Transverse colon (tissue), 4 donors: Measurements from ENCODE around the gene KCTD16.

Experiments used
- POLR2A ChIP-seq: fragments of 450-650 bp; IDR thresholded peaks from one replicate; pipeline ENCODE4 v1.6.1; 2016; ENCODE audit warnings: antibody characterized with exemption, mild to moderate bottlenecking, moderate library complexity
- POLR2AphosphoS5 ChIP-seq, 3 donors: sonication (generic); formaldehyde crosslinking; IDR thresholded peaks; one replicate each; pipeline ENCODE4 v1.6.1; 2016; ENCODE audit warnings: antibody characterized with exemption in 3 of 3
- TF ChIP-seq, protein P1 (sequence below), 5 experiments: fragments of 200-600 bp in 3 of 5; fragments of 450-650 bp in 2 of 5; sonication (generic) in 3 of 5; IDR thresholded peaks; 1 replicate in 2 of 5; 2 replicates in 3 of 5; pipeline ENCODE4 v1.5.1; 2016 to 2017; ENCODE audit warnings: antibody characterized with exemption in 5 of 5, inconsistent platforms in 3 of 5, mild to moderate bottlenecking in 2 of 5, moderate library complexity in 1 of 5

DNA sequence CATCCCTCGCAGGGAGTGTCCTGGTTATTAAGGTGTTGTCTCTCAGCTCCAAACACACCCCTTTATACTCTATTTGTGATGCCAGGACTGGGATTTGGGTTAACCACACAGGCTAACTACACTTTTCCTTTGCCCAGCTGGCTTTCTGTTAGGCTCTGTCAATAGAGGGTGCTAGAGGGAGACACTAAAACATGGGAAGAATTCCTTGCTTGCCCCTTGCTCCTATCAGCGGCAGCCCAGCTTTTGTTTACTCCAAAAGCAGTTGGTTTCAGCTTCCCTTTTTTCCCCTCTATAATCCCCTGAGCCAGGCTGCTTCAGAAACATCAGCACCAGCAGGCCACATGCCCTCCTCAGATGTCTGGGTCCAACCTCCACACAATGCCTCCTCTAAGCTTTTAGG is 297.1 kb downstream of the KCTD16 start:
- TF ChIP-seq POLR2A, result no peak
- TF ChIP-seq, protein P1, sequence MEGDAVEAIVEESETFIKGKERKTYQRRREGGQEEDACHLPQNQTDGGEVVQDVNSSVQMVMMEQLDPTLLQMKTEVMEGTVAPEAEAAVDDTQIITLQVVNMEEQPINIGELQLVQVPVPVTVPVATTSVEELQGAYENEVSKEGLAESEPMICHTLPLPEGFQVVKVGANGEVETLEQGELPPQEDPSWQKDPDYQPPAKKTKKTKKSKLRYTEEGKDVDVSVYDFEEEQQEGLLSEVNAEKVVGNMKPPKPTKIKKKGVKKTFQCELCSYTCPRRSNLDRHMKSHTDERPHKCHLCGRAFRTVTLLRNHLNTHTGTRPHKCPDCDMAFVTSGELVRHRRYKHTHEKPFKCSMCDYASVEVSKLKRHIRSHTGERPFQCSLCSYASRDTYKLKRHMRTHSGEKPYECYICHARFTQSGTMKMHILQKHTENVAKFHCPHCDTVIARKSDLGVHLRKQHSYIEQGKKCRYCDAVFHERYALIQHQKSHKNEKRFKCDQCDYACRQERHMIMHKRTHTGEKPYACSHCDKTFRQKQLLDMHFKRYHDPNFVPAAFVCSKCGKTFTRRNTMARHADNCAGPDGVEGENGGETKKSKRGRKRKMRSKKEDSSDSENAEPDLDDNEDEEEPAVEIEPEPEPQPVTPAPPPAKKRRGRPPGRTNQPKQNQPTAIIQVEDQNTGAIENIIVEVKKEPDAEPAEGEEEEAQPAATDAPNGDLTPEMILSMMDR (IDR thresholded peaks at IDR 0.05), result peak in 3 of 5 experiments; percentile 9 to 17 (median 17)
- TF ChIP-seq POLR2AphosphoS5 (IDR thresholded peaks at IDR 0.05), result no peak
